CD14-positive monocyte (primary cell): ENCODE data around the gene ZNF587. TPM values are rescaled to one million over a fixed set of nuclear protein-coding genes. Genes with fewer than 3 reads are reported as not detected.

ENCODE experiments used
- DNase-seq, 3 donors: peaks; one replicate each; pipeline ENCODE4 v3.0.0-alpha.2; 2011 to 2022
- H2AFZ ChIP-seq: 2 replicates; pipeline ENCODE4 v1.6.0; 2012; ENCODE audit warnings: mild to moderate bottlenecking, low read depth, low read length, inconsistent platforms; ENCODE audit not compliant: insufficient read depth, poor library complexity, severe bottlenecking
- H3K27ac ChIP-seq, 2 donors: 1 replicate in 1 of 2; 2 replicates in 1 of 2; pipeline ENCODE4 v1.5.1; 2012 to 2013; ENCODE audit warnings: low read length in 2 of 2, control low read depth in 1 of 2, inconsistent platforms in 1 of 2, low read depth in 1 of 2, mild to moderate bottlenecking in 1 of 2
- H3K27me3 ChIP-seq, 2 donors: one replicate each; pipeline versions ENCODE4 v1.6.0 to v1.6.1; 2011 to 2013; ENCODE audit warnings: low read length in 2 of 2; ENCODE audit not compliant: control insufficient read depth in 2 of 2, insufficient read depth in 2 of 2
- H3K36me3 ChIP-seq, 2 donors: replicated peaks in 1 of 2; 1 replicate in 1 of 2; 2 replicates in 1 of 2; pipeline versions ENCODE4 v1.5.1 to v1.6.1; 2012 to 2013; ENCODE audit warnings: low read length in 2 of 2, control low read depth in 1 of 2, inconsistent platforms in 1 of 2, mild to moderate bottlenecking in 1 of 2; ENCODE audit not compliant: insufficient read depth in 2 of 2, control insufficient read depth in 1 of 2
- H3K4me1 ChIP-seq, 2 donors: 1 replicate in 1 of 2; 2 replicates in 1 of 2; pipeline versions ENCODE4 v1.5.1 to v1.6.1; 2012 to 2013; ENCODE audit warnings: low read length in 2 of 2, control low read depth in 1 of 2, inconsistent platforms in 1 of 2, mild to moderate bottlenecking in 1 of 2, moderate library complexity in 1 of 2; ENCODE audit not compliant: insufficient read depth in 2 of 2, control insufficient read depth in 1 of 2
- H3K4me2 ChIP-seq: replicated peaks from 2 replicates; pipeline ENCODE3; 2012; ENCODE audit warnings: low read length, moderate library complexity, mild to moderate bottlenecking; ENCODE audit not compliant: poor library complexity, severe bottlenecking; ENCODE audit errors: extremely low read depth
- H3K4me3 ChIP-seq, 3 experiments: fragments of 200-600 bp in 1 of 3; sonication (generic) in 1 of 3; replicated peaks in 1 of 3; 1 replicate in 2 of 3; 2 replicates in 1 of 3; pipeline ENCODE4 v1.5.1; 2011 to 2013; ENCODE audit warnings: low read length in 3 of 3, mild to moderate bottlenecking in 3 of 3, control low read depth in 2 of 3, low read depth in 2 of 3, inconsistent platforms in 1 of 3, moderate library complexity in 1 of 3
- H3K79me2 ChIP-seq: 2 replicates; pipeline ENCODE4 v1.6.0; 2012; ENCODE audit warnings: mild to moderate bottlenecking, control low read depth, inconsistent platforms, low read length, moderate library complexity; ENCODE audit not compliant: insufficient read depth
- H3K9ac ChIP-seq: 2 replicates; pipeline ENCODE4 v1.6.0; 2017; ENCODE audit warnings: low read length, mild to moderate bottlenecking; ENCODE audit not compliant: insufficient read depth, poor library complexity, severe bottlenecking
- H3K9me3 ChIP-seq, 2 donors: replicated peaks in 1 of 2; 1 replicate in 1 of 2; 2 replicates in 1 of 2; pipeline versions ENCODE4 v1.5.1 to v1.6.1; 2012 to 2013; ENCODE audit warnings: low read length in 2 of 2, control low read depth in 1 of 2; ENCODE audit not compliant: control insufficient read depth in 1 of 2, insufficient read depth in 1 of 2
- H4K20me1 ChIP-seq: 2 replicates; pipeline ENCODE4 v1.6.0; 2012; ENCODE audit warnings: mild to moderate bottlenecking, low read length, control low read depth, moderate library complexity; ENCODE audit not compliant: insufficient read depth
- H3K27ac Mint-ChIP-seq, 7 donors: one replicate each; pipeline ENCODE4 v1.8.0; 2020; ENCODE audit warnings: mild to moderate bottlenecking in 7 of 7, mixed read lengths in 7 of 7, moderate library complexity in 6 of 7, inconsistent platforms in 2 of 7
- H3K27me3 Mint-ChIP-seq, 3 donors: one replicate each; pipeline ENCODE4 v1.8.0; 2021 to 2022; ENCODE audit warnings: low read depth in 3 of 3, mild to moderate bottlenecking in 3 of 3, mixed read lengths in 3 of 3, moderate library complexity in 3 of 3, inconsistent platforms in 1 of 3
- H3K36me3 Mint-ChIP-seq, 2 donors: one replicate each; pipeline ENCODE4 v1.8.0; 2020; ENCODE audit warnings: mixed read lengths in 2 of 2, inconsistent platforms in 1 of 2, mild to moderate bottlenecking in 1 of 2
- H3K4me1 Mint-ChIP-seq: one replicate; pipeline ENCODE4 v1.8.0; 2020; ENCODE audit warnings: mild to moderate bottlenecking, mixed read lengths
- H3K4me3 Mint-ChIP-seq, 2 donors: one replicate each; pipeline ENCODE4 v1.8.0; 2020; ENCODE audit warnings: mild to moderate bottlenecking in 2 of 2, mixed read lengths in 2 of 2, moderate library complexity in 1 of 2
- H3K9me3 Mint-ChIP-seq, 7 donors: one replicate each; pipeline ENCODE4 v1.8.0; 2020 to 2022; ENCODE audit warnings: mixed read lengths in 7 of 7, mild to moderate bottlenecking in 6 of 7, moderate library complexity in 6 of 7, inconsistent platforms in 2 of 7
- CTCF ChIP-seq: fragments of 200-600 bp; IDR thresholded peaks from one replicate; pipeline ENCODE4 v1.8.0; 2022; ENCODE audit warnings: antibody characterized with exemption, mild to moderate bottlenecking
- WGBS: methylation state at CpG from one replicate; pipeline ENCODE4 v1.1.5; 2013; ENCODE audit warnings: missing lambda C conversion rate; ENCODE audit not compliant: insufficient coverage; 5-methylcytosine and 5-hydroxymethylcytosine counted together
- intact Hi-C, 2 donors: fragments of 100-400 bp; cut with micrococcal nuclease; formaldehyde crosslinking; loops; one replicate each; pipeline versions ENCODE4 v1.15.0 to v1.15.1; 2023
- polyA plus RNA-seq, 3 donors: library from polyadenylated mRNA; depleted of rRNA in 1 of 3; unstranded in 2 of 3; stranded (reverse) in 1 of 3; fragments of 300-500 nt in 2 of 3; fragments of >200 nt in 1 of 3; fragmentation: Illumina TruSeq in 2 of 3; gene quantifications; 1 replicate in 2 of 3; 2 replicates in 1 of 3; pipeline ENCODE4 v1.2.3, GENCODE V29; 2012 to 2021

Gene ZNF587
- polyA plus RNA-seq, 3 donors, result 0.41 to 15.0 (median 2.9) TPM

- H3K4me3 Mint-ChIP-seq, result no peak overlapping the region
- peaks cover 0 to 4% (median 0%) of the 10 kb centered on the region in 3 donors for H3K27me3 Mint-ChIP-seq
- no peaks in the 10 kb centered on the region for H3K9me3 Mint-ChIP-seq
- intact Hi-C loops, result loop anchor here in 1 of 2 donors (5.0 kb wide), 1 partner anchor 71 kb away; the partner anchor contains the start of gene ZNF776
- no peaks in the 10 kb centered on the region for H4K20me1 ChIP-seq
- peaks cover 43% of the 10 kb centered on the region for H3K4me1 Mint-ChIP-seq
- TF ChIP-seq CTCF, result no peak
- H3K36me3 Mint-ChIP-seq, result peaks cover 8 to 14% of the 10 kb centered on the region in 2 donors
- WGBS, result 97% methylated on average over 12 of the region's 14 CpGs
- peaks cover 0 to 1% of the 10 kb centered on the region in 2 donors for H3K36me3 ChIP-seq
- no peak for DNase-seq
- no peak overlapping the region for H3K27ac ChIP-seq
- H3K79me2 ChIP-seq, result peaks cover 44% of the 10 kb centered on the region
- no peaks in the 10 kb centered on the region for H3K27me3 ChIP-seq
- peaks cover 30 to 45% of the 10 kb centered on the region in 2 donors for H3K4me1 ChIP-seq
- no peak overlapping the region for H3K27ac Mint-ChIP-seq
- H2AFZ ChIP-seq, result no peak overlapping the region
- H3K9ac ChIP-seq, result no peak overlapping the region
- H3K9me3 ChIP-seq, result no peaks in the 10 kb centered on the region
- no peak overlapping the region for H3K4me2 ChIP-seq
- H3K4me3 ChIP-seq, result no peak overlapping the region
Observed at GRCh38 chr19:57817976-57818375, 31.7 kb upstream of the ZNF587 start.

GRCh38 chr19:57818378-57818777 is 31.3 kb upstream of the ZNF587 start:
- no peaks in the 10 kb centered on the region for H3K27me3 ChIP-seq
- peaks cover 40% of the 10 kb centered on the region for H3K4me1 Mint-ChIP-seq
- H4K20me1 ChIP-seq, result no peaks in the 10 kb centered on the region
- peak overlapping the region; percentile 98 for H2AFZ ChIP-seq
- H3K27ac Mint-ChIP-seq, result no peak overlapping the region
- no peaks in the 10 kb centered on the region for H3K9me3 ChIP-seq
- no peak overlapping the region for H3K4me2 ChIP-seq
- WGBS, result 100% methylated on average over 7 of the region's 7 CpGs
- peaks cover 10 to 14% of the 10 kb centered on the region in 2 donors for H3K36me3 Mint-ChIP-seq
- intact Hi-C loops, result loop anchor here in 1 of 2 donors (5.0 kb wide), 1 partner anchor 71 kb away; the partner anchor contains the start of gene ZNF776
- peaks cover 0 to 5% (median 0%) of the 10 kb centered on the region in 3 donors for H3K27me3 Mint-ChIP-seq
- peaks cover 29 to 41% of the 10 kb centered on the region in 2 donors for H3K4me1 ChIP-seq
- no peaks in the 10 kb centered on the region for H3K9me3 Mint-ChIP-seq
- H3K27ac ChIP-seq, result no peak overlapping the region
- H3K4me3 ChIP-seq, result no peak overlapping the region
- H3K79me2 ChIP-seq, result peaks cover 44% of the 10 kb centered on the region
- no peak for DNase-seq
- no peak for TF ChIP-seq CTCF
- no peaks in the 10 kb centered on the region for H3K36me3 ChIP-seq
- no peak overlapping the region for H3K9ac ChIP-seq
- no peak overlapping the region for H3K4me3 Mint-ChIP-seq
